NT2/D1 (cell line): ENCODE data around the gene DYRK2.

Source experiments
- YY1 ChIP-seq: IDR thresholded peaks from 2 replicates; pipeline ENCODE4 v1.6.1; 2011; ENCODE audit not compliant: insufficient read length, insufficient read depth
- ZNF274 ChIP-seq: IDR thresholded peaks from 2 replicates; pipeline ENCODE4 v1.6.1; 2011; ENCODE audit warnings: mild to moderate bottlenecking, low read depth, low read length

DNA sequence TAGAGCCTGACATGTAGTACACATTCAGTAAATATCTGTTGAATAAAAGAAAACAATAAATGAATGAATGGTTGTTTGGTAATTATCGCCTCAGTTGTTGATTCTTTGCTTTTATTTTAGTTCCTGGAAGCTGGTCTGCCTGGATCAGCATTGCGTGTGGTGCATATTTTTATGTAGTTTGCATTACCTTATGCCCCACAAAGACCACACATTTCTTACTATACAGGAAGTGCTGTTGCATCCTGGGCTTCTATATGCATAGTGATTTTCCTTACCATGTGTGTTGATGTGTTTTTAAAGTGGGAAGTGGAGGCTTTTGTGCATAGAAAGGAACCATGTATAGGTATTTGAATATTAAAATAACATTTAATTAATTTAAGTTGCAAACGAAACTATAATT, 43.6 kb downstream of the DYRK2 start:
- TF ChIP-seq ZNF274 (no peak), YY1 (no peak)
